ENCODE measurements around the gene CFAP69. TPM values are rescaled to one million over a fixed set of nuclear protein-coding genes. Genes with fewer than 3 reads are reported as not detected.

The CFAP69 gene
- total RNA-seq, 1 donor from 2014 or later = 2.5 TPM

GRCh38 chr7:90239050-90239449, 5.9 kb upstream of the CFAP69 start:
- Mint-ChIP-seq H3K27ac (ENCODE audit: unreplicated experiment) (no peak overlapping the region), H3K27me3 (ENCODE audit: low read depth) (peaks cover 19% of the 10 kb centered on the region), H3K4me1 (peaks cover 4% of the 10 kb centered on the region), H3K4me3 (no peak overlapping the region), H3K9me3 (no peaks in the 10 kb centered on the region), H3K36me3 (ENCODE audit: low read depth) (no peaks in the 10 kb centered on the region)
- TF ChIP-seq CTCF (conservative IDR thresholded peaks at IDR 0.05) = no peak
- no peak for DNase-seq (ENCODE audit: low read depth, low spot score)

- DNase-seq (ENCODE audit: low read depth, low spot score) = no peak
- H3K4me1 Mint-ChIP-seq = peaks cover 6% of the 10 kb centered on the region
- H3K9me3 Mint-ChIP-seq = no peaks in the 10 kb centered on the region
- peaks cover 24% of the 10 kb centered on the region for H3K27me3 Mint-ChIP-seq (ENCODE audit: low read depth)
- H3K27ac Mint-ChIP-seq (ENCODE audit: unreplicated experiment) = no peak overlapping the region
- TF ChIP-seq CTCF (conservative IDR thresholded peaks at IDR 0.05) = no peak
- no peaks in the 10 kb centered on the region for H3K36me3 Mint-ChIP-seq (ENCODE audit: low read depth)
- H3K4me3 Mint-ChIP-seq = no peak overlapping the region
Observed at GRCh38 chr7:90239625-90240228, 5.2 kb upstream of the CFAP69 start.

- peaks cover 19% of the 10 kb centered on the region for H3K4me1 Mint-ChIP-seq
- peak overlapping the region; percentile 12 for H3K4me3 Mint-ChIP-seq
- no peaks in the 10 kb centered on the region for H3K36me3 Mint-ChIP-seq (ENCODE audit: low read depth)
- DNase-seq (ENCODE audit: low read depth, low spot score) = no peak
- no peak overlapping the region for H3K27ac Mint-ChIP-seq (ENCODE audit: unreplicated experiment)
- no peaks in the 10 kb centered on the region for H3K9me3 Mint-ChIP-seq
- no peak for TF ChIP-seq CTCF (conservative IDR thresholded peaks at IDR 0.05)
- peaks cover 50% of the 10 kb centered on the region for H3K27me3 Mint-ChIP-seq (ENCODE audit: low read depth)
Observed at GRCh38 chr7:90242369-90243168, 2.4 kb upstream of the CFAP69 start.

- H3K4me1 Mint-ChIP-seq = peaks cover 19% of the 10 kb centered on the region
- H3K27me3 Mint-ChIP-seq (ENCODE audit: low read depth) = peaks cover 53% of the 10 kb centered on the region
- H3K36me3 Mint-ChIP-seq (ENCODE audit: low read depth) = no peaks in the 10 kb centered on the region
- no peak overlapping the region for H3K27ac Mint-ChIP-seq (ENCODE audit: unreplicated experiment)
- TF ChIP-seq CTCF (conservative IDR thresholded peaks at IDR 0.05) = no peak
- H3K9me3 Mint-ChIP-seq = no peaks in the 10 kb centered on the region
- DNase-seq (ENCODE audit: low read depth, low spot score) = no peak
- peak overlapping the region; percentile 87 for H3K4me3 Mint-ChIP-seq
Observed at GRCh38 chr7:90243556-90243955, 1.4 kb upstream of the CFAP69 start.

GRCh38 chr7:90244565-90244908, 437 bp upstream of the CFAP69 start:
- Mint-ChIP-seq H3K27ac (ENCODE audit: unreplicated experiment) (peak overlapping the region; percentile 2), H3K27me3 (ENCODE audit: low read depth) (peaks cover 57% of the 10 kb centered on the region), H3K4me1 (peaks cover 19% of the 10 kb centered on the region), H3K4me3 (peak overlapping the region; percentile 96), H3K36me3 (ENCODE audit: low read depth) (no peaks in the 10 kb centered on the region), H3K9me3 (no peaks in the 10 kb centered on the region)
- no peak for TF ChIP-seq CTCF (conservative IDR thresholded peaks at IDR 0.05)
- DNase-seq (ENCODE audit: low read depth, low spot score) = no peak
